Natural killer cell (primary cell): ENCODE data around the gene ARAF. TPM values are rescaled to one million over a fixed set of nuclear protein-coding genes. Genes with fewer than 3 reads are reported as not detected.

Source experiments
- ATAC-seq, 3 donors: fragments of 150-1000 bp in 2 of 3; fragments of 200-7000 bp in 1 of 3; cut with Tn5 transposase; 1 replicate in 1 of 3; 2 replicates in 2 of 3; pipeline ENCODE4 v1.10.0; 2021; ENCODE audit warnings: mild to moderate bottlenecking in 2 of 3, moderate library complexity in 2 of 3
- DNase-seq, 2 donors: peaks; one replicate each; pipeline versions ENCODE4 v3.0.0 to v3.0.0-alpha.2; 2013 to 2021; ENCODE audit warnings: mixed read lengths in 1 of 2
- H3K27ac ChIP-seq: one replicate; pipeline ENCODE4 v1.5.1; 2013; ENCODE audit warnings: mild to moderate bottlenecking, low read length
- H3K27me3 ChIP-seq: one replicate; pipeline ENCODE4 v1.6.1; 2013; ENCODE audit warnings: low read length; ENCODE audit not compliant: control insufficient read depth, insufficient read depth
- H3K36me3 ChIP-seq: one replicate; pipeline ENCODE4 v1.6.1; 2013; ENCODE audit warnings: low read length; ENCODE audit not compliant: control insufficient read depth, insufficient read depth
- H3K4me1 ChIP-seq: one replicate; pipeline ENCODE4 v1.6.1; 2013; ENCODE audit warnings: low read length; ENCODE audit not compliant: control insufficient read depth, insufficient read depth
- H3K4me3 ChIP-seq: one replicate; pipeline ENCODE4 v1.5.1; 2013; ENCODE audit warnings: low read length
- H3K9me3 ChIP-seq: one replicate; pipeline ENCODE4 v1.6.1; 2013; ENCODE audit warnings: low read length; ENCODE audit not compliant: control insufficient read depth, insufficient read depth
- H3K27ac Mint-ChIP-seq, 2 donors: one replicate each; pipeline ENCODE4 v1.8.0; 2022; ENCODE audit warnings: mild to moderate bottlenecking in 2 of 2, mixed read lengths in 2 of 2, moderate library complexity in 1 of 2
- H3K27me3 Mint-ChIP-seq, 2 donors: one replicate each; pipeline ENCODE4 v1.8.0; 2022; ENCODE audit warnings: low read depth in 2 of 2, mixed read lengths in 2 of 2
- H3K36me3 Mint-ChIP-seq: one replicate; pipeline ENCODE4 v1.8.0; 2022; ENCODE audit warnings: mixed read lengths
- H3K4me1 Mint-ChIP-seq, 2 donors: one replicate each; pipeline ENCODE4 v1.8.0; 2022; ENCODE audit warnings: mixed read lengths in 2 of 2
- H3K4me3 Mint-ChIP-seq: one replicate; pipeline ENCODE4 v1.8.0; 2022; ENCODE audit warnings: mild to moderate bottlenecking, moderate library complexity, mixed read lengths
- H3K9me3 Mint-ChIP-seq, 2 donors: one replicate each; pipeline ENCODE4 v1.8.0; 2022; ENCODE audit warnings: mixed read lengths in 2 of 2
- CTCF ChIP-seq: fragments of 200-600 bp; IDR thresholded peaks from one replicate; pipeline ENCODE4 v1.8.0; 2022; ENCODE audit warnings: antibody characterized with exemption
- WGBS: methylation state at CpG from one replicate; pipeline ENCODE4 v1.1.7; 2013; ENCODE audit warnings: missing lambda C conversion rate; ENCODE audit not compliant: insufficient coverage; 5-methylcytosine and 5-hydroxymethylcytosine counted together
- intact Hi-C: fragments of 100-400 bp; cut with micrococcal nuclease; formaldehyde crosslinking; loops from one replicate; pipeline ENCODE4 v1.14.2; 2022
- total RNA-seq, 4 donors: library from RNA; stranded (reverse); fragments of 120-200 nt in 1 of 4; gene quantifications; one replicate each; pipeline versions ENCODE4 v1.2.3 to v1.2.4, GENCODE V29; 2013 to 2022

Gene ARAF
- total RNA-seq, 3 donors from 2014 or later (not counting 1 experiment from before 2014, with no cell fraction given), result 162 to 173 (median 169) TPM

GRCh38 chrX:47590984-47591383 is 30.0 kb downstream of the ARAF start:
- Histone ChIP-seq H3K36me3 (no peaks in the 10 kb centered on the region), H3K4me1 (no peaks in the 10 kb centered on the region), H3K27me3 (no peaks in the 10 kb centered on the region), H3K4me3 (no peak overlapping the region), H3K9me3 (no peaks in the 10 kb centered on the region), H3K27ac (no peak overlapping the region)
- Mint-ChIP-seq H3K4me1 (peaks cover 4% of the 10 kb centered on the region in 2 donors), H3K36me3 (no peaks in the 10 kb centered on the region), H3K27me3 (no peaks in the 10 kb centered on the region), H3K9me3 (no peaks in the 10 kb centered on the region), H3K4me3 (no peak overlapping the region), H3K27ac (no peak overlapping the region)
- DNase-seq, result no peak
- intact Hi-C loops, result no loop called here
- WGBS, result 89% methylated on average over 5 of the region's 5 CpGs
- TF ChIP-seq CTCF, result no peak
- ATAC-seq, result no peak

- H3K27ac ChIP-seq, result no peak overlapping the region
- H3K27me3 ChIP-seq, result no peaks in the 10 kb centered on the region
- Mint-ChIP-seq H3K27ac (no peak overlapping the region), H3K4me3 (no peak overlapping the region), H3K36me3 (peaks cover 6% of the 10 kb centered on the region), H3K27me3 (no peaks in the 10 kb centered on the region), H3K4me1 (peaks cover 8 to 9% of the 10 kb centered on the region in 2 donors), H3K9me3 (peaks cover 3 to 4% of the 10 kb centered on the region in 2 donors)
- ATAC-seq (no peak), DNase-seq (no peak)
- no peaks in the 10 kb centered on the region for H3K36me3 ChIP-seq
- H3K9me3 ChIP-seq, result peaks cover 4% of the 10 kb centered on the region
- H3K4me1 ChIP-seq, result no peaks in the 10 kb centered on the region
- TF ChIP-seq CTCF, result no peak
- no peak overlapping the region for H3K4me3 ChIP-seq
- intact Hi-C loops, result no loop called here
- WGBS, result 100% methylated on average over 1 of the region's 4 CpGs
Measured at GRCh38 chrX:47593522-47593921, 32.5 kb downstream of the ARAF start.

GRCh38 chrX:47595716-47596251 is 34.8 kb downstream of the ARAF start:
- Mint-ChIP-seq H3K27ac (no peak overlapping the region), H3K4me1 (peaks cover 8 to 9% of the 10 kb centered on the region in 2 donors), H3K36me3 (peaks cover 19% of the 10 kb centered on the region), H3K4me3 (no peak overlapping the region), H3K9me3 (peaks cover 3 to 4% of the 10 kb centered on the region in 2 donors), H3K27me3 (peaks cover 3 to 15% of the 10 kb centered on the region in 2 donors)
- Histone ChIP-seq H3K4me1 (no peaks in the 10 kb centered on the region), H3K27me3 (no peaks in the 10 kb centered on the region), H3K27ac (no peak overlapping the region), H3K4me3 (no peak overlapping the region), H3K9me3 (peaks cover 4% of the 10 kb centered on the region), H3K36me3 (no peaks in the 10 kb centered on the region)
- TF ChIP-seq CTCF, result no peak
- ATAC-seq, result no peak
- DNase-seq, result no peak
- WGBS, result 67% methylated on average over 1 of the region's 1 CpG
- intact Hi-C loops, result no loop called here

- Histone ChIP-seq H3K4me3 (no peak overlapping the region), H3K4me1 (no peaks in the 10 kb centered on the region), H3K27ac (no peak overlapping the region), H3K9me3 (peaks cover 4% of the 10 kb centered on the region), H3K36me3 (no peaks in the 10 kb centered on the region), H3K27me3 (no peaks in the 10 kb centered on the region)
- H3K4me1 Mint-ChIP-seq, result peaks cover 8 to 9% of the 10 kb centered on the region in 2 donors
- ATAC-seq (no peak), DNase-seq (no peak)
- WGBS, result 96% methylated on average over 2 of the region's 2 CpGs
- intact Hi-C loops, result no loop called here
- H3K27me3 Mint-ChIP-seq, result peaks cover 3 to 20% of the 10 kb centered on the region in 2 donors
- no peak overlapping the region for H3K27ac Mint-ChIP-seq
- H3K9me3 Mint-ChIP-seq, result peaks cover 3 to 4% of the 10 kb centered on the region in 2 donors
- TF ChIP-seq CTCF, result no peak
- no peak overlapping the region for H3K4me3 Mint-ChIP-seq
- peaks cover 22% of the 10 kb centered on the region for H3K36me3 Mint-ChIP-seq
Measured at GRCh38 chrX:47596256-47596655, 35.3 kb downstream of the ARAF start.
